Measurements from ENCODE around the gene MEIOSIN. TPM values are rescaled to one million over a fixed set of nuclear protein-coding genes. Genes with fewer than 3 reads are reported as not detected.

MEIOSIN gene
- total RNA-seq, 4 donors from 2014 or later = not detected

DNA sequence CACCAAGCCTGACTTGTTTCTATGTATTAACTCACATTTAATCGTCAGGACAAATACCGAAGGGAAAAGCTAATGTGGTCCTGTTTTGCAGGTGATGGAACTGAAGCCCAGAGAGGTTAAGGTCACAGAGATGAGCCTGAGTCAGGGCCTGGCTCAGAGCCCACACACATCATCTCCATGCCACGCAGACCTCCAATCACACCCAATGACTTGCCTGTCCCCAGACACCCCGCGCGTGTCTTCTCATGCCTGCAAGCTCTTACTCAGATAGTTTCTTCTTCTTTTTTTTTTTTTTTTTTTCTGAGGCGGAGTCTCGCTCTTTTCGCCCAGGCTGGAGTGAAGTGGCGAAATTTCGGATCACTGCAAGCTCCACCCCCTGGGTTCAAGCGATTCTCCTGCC, 19.4 kb downstream of the MEIOSIN start:
- H3K36me3 ChIP-seq = no peaks in the 10 kb centered on the region
- no peak for TF ChIP-seq POLR2A (IDR thresholded peaks at IDR 0.05)
- no peak for TF ChIP-seq CTCF (IDR thresholded peaks at IDR 0.05)
- no peaks in the 10 kb centered on the region for H3K27me3 ChIP-seq
- no peaks in the 10 kb centered on the region for H3K4me1 ChIP-seq
- H3K27ac ChIP-seq = no peak overlapping the region
- no peak for DNase-seq
- no peak overlapping the region for H3K4me3 ChIP-seq
- no peaks in the 10 kb centered on the region for H3K9me3 ChIP-seq

DNA sequence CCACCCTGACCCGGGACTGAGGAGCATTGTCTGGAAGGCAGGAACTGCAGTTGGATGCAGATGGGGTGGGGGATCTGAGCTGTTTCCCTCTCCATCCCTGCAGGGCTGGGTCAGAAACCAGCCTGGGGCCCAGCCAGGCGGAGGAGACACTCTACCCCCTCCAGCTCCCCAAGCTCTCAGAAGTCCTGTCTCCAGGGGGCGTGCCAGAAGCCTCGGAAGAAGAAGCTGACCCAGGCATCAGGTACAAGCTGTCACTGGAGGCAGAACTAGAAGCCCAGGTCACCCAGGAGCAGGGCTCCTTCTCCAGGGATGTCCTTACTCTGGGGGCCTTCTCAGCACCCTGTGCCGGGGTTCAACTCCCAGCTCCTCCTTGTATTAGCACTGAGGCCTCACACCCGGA, 20.3 kb downstream of the MEIOSIN start:
- no peak overlapping the region for H3K4me3 ChIP-seq
- TF ChIP-seq CTCF (IDR thresholded peaks at IDR 0.05) (no peak), POLR2A (IDR thresholded peaks at IDR 0.05) (no peak)
- H3K27ac ChIP-seq = no peak overlapping the region
- H3K9me3 ChIP-seq = no peaks in the 10 kb centered on the region
- no peaks in the 10 kb centered on the region for H3K27me3 ChIP-seq
- no peaks in the 10 kb centered on the region for H3K36me3 ChIP-seq
- no peaks in the 10 kb centered on the region for H3K4me1 ChIP-seq
- no peak for DNase-seq

DNA sequence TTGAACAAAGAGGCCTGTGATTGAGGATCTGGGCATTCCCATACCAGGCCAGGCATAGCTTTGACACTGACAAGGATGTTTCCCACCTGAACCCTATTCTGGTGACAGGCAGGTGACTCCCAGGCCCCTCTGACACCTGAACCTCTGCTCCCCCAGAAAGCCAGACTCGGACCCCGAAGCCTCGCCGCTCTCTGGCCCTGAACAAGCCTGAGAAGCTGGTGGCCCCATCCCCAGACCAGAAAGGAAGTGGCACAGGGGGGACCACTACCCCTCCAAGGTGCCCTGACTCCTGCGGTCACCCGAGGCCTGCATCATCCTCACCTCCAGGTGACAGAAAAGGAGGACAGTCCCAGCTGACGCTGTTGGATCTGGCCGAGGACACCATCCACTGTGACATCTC, 21.1 kb downstream of the MEIOSIN start:
- no peak overlapping the region for H3K4me3 ChIP-seq
- H3K27me3 ChIP-seq = no peaks in the 10 kb centered on the region
- H3K36me3 ChIP-seq = no peaks in the 10 kb centered on the region
- H3K4me1 ChIP-seq = no peaks in the 10 kb centered on the region
- TF ChIP-seq POLR2A (IDR thresholded peaks at IDR 0.05) (no peak), CTCF (IDR thresholded peaks at IDR 0.05) (no peak)
- DNase-seq = no peak
- no peak overlapping the region for H3K27ac ChIP-seq
- no peaks in the 10 kb centered on the region for H3K9me3 ChIP-seq

DNA sequence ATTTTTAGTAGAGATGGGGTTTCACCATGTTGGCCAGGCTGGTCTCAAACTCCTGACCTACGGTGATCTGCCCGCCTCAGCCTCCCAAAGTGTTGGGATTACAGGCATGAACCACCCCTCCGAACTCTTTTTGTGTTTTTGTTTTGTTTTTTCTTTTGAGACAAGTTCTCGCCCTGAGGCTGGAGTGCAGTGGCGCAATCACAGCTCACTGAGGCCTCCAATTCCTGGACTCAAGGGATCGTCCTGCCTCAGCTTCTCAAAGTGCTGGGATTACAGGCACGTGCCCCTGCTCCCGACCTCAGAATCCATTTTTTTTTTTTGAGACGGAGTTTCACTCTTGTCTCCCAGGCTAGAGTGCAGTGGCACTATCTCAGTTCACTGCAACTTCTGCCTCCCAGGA, 24.5 kb downstream of the MEIOSIN start:
- no peak overlapping the region for H3K27ac ChIP-seq
- H3K9me3 ChIP-seq = no peaks in the 10 kb centered on the region
- H3K36me3 ChIP-seq = no peaks in the 10 kb centered on the region
- DNase-seq = no peak
- H3K27me3 ChIP-seq = no peaks in the 10 kb centered on the region
- no peak for TF ChIP-seq POLR2A (IDR thresholded peaks at IDR 0.05)
- no peak for TF ChIP-seq CTCF (IDR thresholded peaks at IDR 0.05)
- no peak overlapping the region for H3K4me3 ChIP-seq
- no peaks in the 10 kb centered on the region for H3K4me1 ChIP-seq

- Histone ChIP-seq H3K4me3 (no peak overlapping the region), H3K27ac (no peak overlapping the region), H3K36me3 (no peaks in the 10 kb centered on the region), H3K27me3 (no peaks in the 10 kb centered on the region), H3K4me1 (peaks cover 0 to 5% (median 0%) of the 10 kb centered on the region in 4 donors), H3K9me3 (no peaks in the 10 kb centered on the region)
- DNase-seq = no peak
- TF ChIP-seq POLR2A (IDR thresholded peaks at IDR 0.05) (no peak), CTCF (IDR thresholded peaks at IDR 0.05) (no peak)
These were observed 25.7 kb downstream of the MEIOSIN start for GRCh38 chr19:45758921-45759320.

- no peak for DNase-seq
- no peaks in the 10 kb centered on the region for H3K9me3 ChIP-seq
- H3K36me3 ChIP-seq = no peaks in the 10 kb centered on the region
- H3K27ac ChIP-seq = no peak overlapping the region
- no peaks in the 10 kb centered on the region for H3K27me3 ChIP-seq
- no peak for TF ChIP-seq POLR2A (IDR thresholded peaks at IDR 0.05)
- TF ChIP-seq CTCF (IDR thresholded peaks at IDR 0.05) = no peak
- peaks cover 0 to 32% (median 0%) of the 10 kb centered on the region in 4 donors for H3K4me1 ChIP-seq
- H3K4me3 ChIP-seq = no peak overlapping the region
These were observed 28.5 kb downstream of the MEIOSIN start for GRCh38 chr19:45761714-45762113.

Data from Peyer's patch (tissue), 4 donors.